ENCODE results near the gene KCNJ3.

KCNJ3 gene

DNA sequence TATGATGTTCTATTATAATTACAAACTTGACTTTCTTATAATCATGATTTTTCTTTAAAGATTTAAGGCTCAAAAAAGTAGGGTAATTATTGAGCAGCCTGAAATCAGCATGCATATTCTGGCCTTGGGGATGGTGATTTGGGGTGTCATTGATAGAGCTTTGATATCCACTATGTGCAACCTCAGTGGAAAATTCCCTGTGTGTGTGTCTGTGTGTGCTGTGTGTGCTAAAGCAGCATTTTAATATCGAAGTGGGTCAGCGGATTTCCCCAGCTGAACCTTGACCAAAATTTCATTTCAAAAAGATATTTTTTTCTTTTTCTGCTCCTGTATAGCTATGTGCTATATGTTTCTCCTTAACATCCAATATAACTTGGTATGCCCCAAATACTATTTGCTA is 11.6 kb downstream of the KCNJ3 start (continued):
- TF ChIP-seq, protein P1, sequence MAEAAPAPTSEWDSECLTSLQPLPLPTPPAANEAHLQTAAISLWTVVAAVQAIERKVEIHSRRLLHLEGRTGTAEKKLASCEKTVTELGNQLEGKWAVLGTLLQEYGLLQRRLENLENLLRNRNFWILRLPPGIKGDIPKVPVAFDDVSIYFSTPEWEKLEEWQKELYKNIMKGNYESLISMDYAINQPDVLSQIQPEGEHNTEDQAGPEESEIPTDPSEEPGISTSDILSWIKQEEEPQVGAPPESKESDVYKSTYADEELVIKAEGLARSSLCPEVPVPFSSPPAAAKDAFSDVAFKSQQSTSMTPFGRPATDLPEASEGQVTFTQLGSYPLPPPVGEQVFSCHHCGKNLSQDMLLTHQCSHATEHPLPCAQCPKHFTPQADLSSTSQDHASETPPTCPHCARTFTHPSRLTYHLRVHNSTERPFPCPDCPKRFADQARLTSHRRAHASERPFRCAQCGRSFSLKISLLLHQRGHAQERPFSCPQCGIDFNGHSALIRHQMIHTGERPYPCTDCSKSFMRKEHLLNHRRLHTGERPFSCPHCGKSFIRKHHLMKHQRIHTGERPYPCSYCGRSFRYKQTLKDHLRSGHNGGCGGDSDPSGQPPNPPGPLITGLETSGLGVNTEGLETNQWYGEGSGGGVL (tag by site-specific recombination; IDR thresholded peaks at IDR 0.05): no peak
- TF ChIP-seq ZBTB20 (tag by site-specific recombination; IDR thresholded peaks at IDR 0.05): no peak
- no peak for TF ChIP-seq ZNF211 (tag by site-specific recombination; IDR thresholded peaks at IDR 0.05; ENCODE audit: low read depth)
- TF ChIP-seq KLF16 (tag by site-specific recombination; IDR thresholded peaks at IDR 0.05): no peak
- TF ChIP-seq, protein P2, sequence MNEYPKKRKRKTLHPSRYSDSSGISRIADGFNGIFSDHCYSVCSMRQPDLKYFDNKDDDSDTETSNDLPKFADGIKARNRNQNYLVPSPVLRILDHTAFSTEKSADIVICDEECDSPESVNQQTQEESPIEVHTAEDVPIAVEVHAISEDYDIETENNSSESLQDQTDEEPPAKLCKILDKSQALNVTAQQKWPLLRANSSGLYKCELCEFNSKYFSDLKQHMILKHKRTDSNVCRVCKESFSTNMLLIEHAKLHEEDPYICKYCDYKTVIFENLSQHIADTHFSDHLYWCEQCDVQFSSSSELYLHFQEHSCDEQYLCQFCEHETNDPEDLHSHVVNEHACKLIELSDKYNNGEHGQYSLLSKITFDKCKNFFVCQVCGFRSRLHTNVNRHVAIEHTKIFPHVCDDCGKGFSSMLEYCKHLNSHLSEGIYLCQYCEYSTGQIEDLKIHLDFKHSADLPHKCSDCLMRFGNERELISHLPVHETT (tag by site-specific recombination; IDR thresholded peaks at IDR 0.05): no peak
- TF ChIP-seq, protein P3, sequence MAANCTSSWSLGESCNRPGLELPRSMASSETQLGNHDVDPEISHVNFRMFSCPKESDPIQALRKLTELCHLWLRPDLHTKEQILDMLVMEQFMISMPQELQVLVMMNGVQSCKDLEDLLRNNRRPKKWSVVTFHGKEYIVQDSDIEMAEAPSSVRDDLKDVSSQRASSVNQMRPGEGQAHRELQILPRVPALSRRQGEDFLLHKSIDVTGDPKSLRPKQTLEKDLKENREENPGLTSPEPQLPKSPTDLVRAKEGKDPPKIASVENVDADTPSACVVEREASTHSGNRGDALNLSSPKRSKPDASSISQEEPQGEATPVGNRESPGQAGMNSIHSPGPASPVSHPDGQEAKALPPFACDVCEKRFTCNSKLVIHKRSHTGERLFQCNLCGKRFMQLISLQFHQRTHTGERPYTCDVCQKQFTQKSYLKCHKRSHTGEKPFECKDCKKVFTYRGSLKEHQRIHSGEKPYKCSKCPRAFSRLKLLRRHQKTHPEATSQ (tag by site-specific recombination; IDR thresholded peaks at IDR 0.05): no peak
- TF ChIP-seq ZNF221 (tag by site-specific recombination; IDR thresholded peaks at IDR 0.05; ENCODE audit: borderline replicate concordance): no peak
- no peak for TF ChIP-seq ZNF660 (tag by site-specific recombination; IDR thresholded peaks at IDR 0.05)
- TF ChIP-seq ZNF501 (tag by site-specific recombination; IDR thresholded peaks at IDR 0.05): no peak
- no peak for TF ChIP-seq ZBTB21 (tag by site-specific recombination; IDR thresholded peaks at IDR 0.05)
- TF ChIP-seq, protein P4, sequence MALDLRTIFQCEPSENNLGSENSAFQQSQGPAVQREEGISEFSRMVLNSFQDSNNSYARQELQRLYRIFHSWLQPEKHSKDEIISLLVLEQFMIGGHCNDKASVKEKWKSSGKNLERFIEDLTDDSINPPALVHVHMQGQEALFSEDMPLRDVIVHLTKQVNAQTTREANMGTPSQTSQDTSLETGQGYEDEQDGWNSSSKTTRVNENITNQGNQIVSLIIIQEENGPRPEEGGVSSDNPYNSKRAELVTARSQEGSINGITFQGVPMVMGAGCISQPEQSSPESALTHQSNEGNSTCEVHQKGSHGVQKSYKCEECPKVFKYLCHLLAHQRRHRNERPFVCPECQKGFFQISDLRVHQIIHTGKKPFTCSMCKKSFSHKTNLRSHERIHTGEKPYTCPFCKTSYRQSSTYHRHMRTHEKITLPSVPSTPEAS (tag by site-specific recombination; IDR thresholded peaks at IDR 0.05): no peak
- no peak for TF ChIP-seq GLIS1 (tag by site-specific recombination; IDR thresholded peaks at IDR 0.05)
- TF ChIP-seq ZNF623 (tag by site-specific recombination; IDR thresholded peaks at IDR 0.05): no peak

DNA sequence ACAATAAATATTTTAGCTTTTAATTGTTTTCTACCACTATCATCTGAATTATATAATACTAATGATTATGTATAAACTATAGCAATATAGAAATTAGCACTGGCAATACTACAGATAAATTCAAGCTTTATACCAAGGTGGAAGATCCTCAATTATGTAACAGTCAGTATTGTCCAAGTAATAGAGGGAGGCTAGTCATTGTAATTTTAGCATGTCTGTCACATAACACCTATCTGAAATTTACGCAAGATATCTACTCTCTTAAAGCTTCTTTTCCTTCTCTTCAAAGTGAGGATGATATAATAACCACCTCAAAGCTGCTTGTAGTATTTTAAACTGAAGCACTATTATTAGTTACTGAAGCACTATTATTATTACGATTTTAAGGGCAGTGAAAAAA is 12.2 kb downstream of the KCNJ3 start:
- POLR2A ChIA-PET: no interaction called here
- CTCF ChIA-PET: interaction anchor here (1.4 kb wide), 1 partner anchor 87 kb away, joined by 3 read pairs; no protein-coding TSS in a partner anchor
- no peak for TF ChIP-seq MEIS1 (CRISPR knock-in tag; IDR thresholded peaks at IDR 0.05; ENCODE audit: borderline replicate concordance)
- TF ChIP-seq ZNF155 (tag by site-specific recombination; IDR thresholded peaks at IDR 0.05): no peak
- no peak for TF ChIP-seq ZFP37 (tag by site-specific recombination; IDR thresholded peaks at IDR 0.05)
- no peak for TF ChIP-seq GLIS2 (tag by site-specific recombination; IDR thresholded peaks at IDR 0.05)
- TF ChIP-seq, protein P4 (tag by site-specific recombination; IDR thresholded peaks at IDR 0.05): no peak
- TF ChIP-seq ZNF266 (tag by site-specific recombination; IDR thresholded peaks at IDR 0.05; ENCODE audit: low read depth): no peak
- Histone ChIP-seq H3K9me3 (ENCODE audit: control insufficient read depth, insufficient read depth, low read depth, low read length) (no peaks in the 10 kb centered on the region), H3K36me3 (ENCODE audit: control insufficient read depth in 2 of 2, insufficient read depth in 1 of 2, low read length in 2 of 2) (no peaks in the 10 kb centered on the region), H3K4me1 (ENCODE audit: control insufficient read depth, insufficient read depth, low read length) (no peaks in the 10 kb centered on the region), H3K27ac (ENCODE audit: extremely low read depth, low read depth, low read length) (no peak overlapping the region), H3K4me3 (ENCODE audit: low read depth, low read length) (no peak overlapping the region)

Measured in HEK293 (cell line).